ENCODE data around the gene NDOR1. TPM values are rescaled to one million over a fixed set of nuclear protein-coding genes. Genes with fewer than 3 reads are reported as not detected.
"Not testable (repeated sequence)": the region's sequence is repeated elsewhere in the genome, so short reads cannot be mapped to it uniquely, and the experiment has no call there.

The NDOR1 gene
- total RNA-seq, 2 donors from 2014 or later = 5.9 to 6.5 TPM

- no peak for DNase-seq
Measured at GRCh38 chr9:137235424-137236237, 30.1 kb downstream of the NDOR1 start.

GRCh38 chr9:137236238-137236935, 30.9 kb downstream of the NDOR1 start:
- DNase-seq = peak; percentile 91
- intact Hi-C loops (cut with DNase I) = no loop called here
- ATAC-seq = peak; percentile 28 to 36

More at GRCh38 chr9:137235424-137236237, 30.1 kb downstream of the NDOR1 start:
- no peak for ATAC-seq
- intact Hi-C loops (cut with DNase I) = no loop called here

- ATAC-seq = no peak
- intact Hi-C loops (cut with DNase I) = no loop called here
Measured at GRCh38 chr9:137236936-137237421, 31.5 kb downstream of the NDOR1 start.

GRCh38 chr9:137237759-137238726, 32.5 kb downstream of the NDOR1 start:
- ATAC-seq = no peak
- DNase-seq = no peak
- intact Hi-C loops (cut with DNase I) = no loop called here

More at GRCh38 chr9:137236936-137237421, 31.5 kb downstream of the NDOR1 start:
- DNase-seq = no peak

GRCh38 chr9:137239541-137240200, 34.2 kb downstream of the NDOR1 start:
- ATAC-seq; intact Hi-C loops (cut with DNase I); DNase-seq: not testable (repeated sequence)

- peak; percentile 55 to 59 for ATAC-seq
- DNase-seq = peak; percentile 85
- intact Hi-C loops (cut with DNase I) = no loop called here
Measured at GRCh38 chr9:137240318-137240840, 34.9 kb downstream of the NDOR1 start.

GRCh38 chr9:137240841-137241489, 35.5 kb downstream of the NDOR1 start, which contains the start of gene TUBB4B:
Gene TUBB4B, plus strand, starts transcription at chr9:137241287. Its CDS starts 74 bp downstream, at chr9:137241361.
- DNase-seq (peak; percentile 99), ATAC-seq (peak; percentile 88 to 89)
- intact Hi-C loops (cut with DNase I) = no loop called here

- DNase-seq (peak; percentile 80), ATAC-seq (peak; percentile 9 to 25)
- intact Hi-C loops (cut with DNase I) = no loop called here
Measured at GRCh38 chr9:137241490-137242268, 36.2 kb downstream of the NDOR1 start.

GRCh38 chr9:137242269-137243203, 37.0 kb downstream of the NDOR1 start:
- intact Hi-C loops (cut with DNase I) = no loop called here
- no peak for DNase-seq
- no peak for ATAC-seq

- ATAC-seq; DNase-seq; intact Hi-C loops (cut with DNase I): not testable (repeated sequence)
Measured at GRCh38 chr9:137243266-137243625, 37.7 kb downstream of the NDOR1 start.

- intact Hi-C loops (cut with DNase I) = no loop called here
- DNase-seq (no peak), ATAC-seq (no peak)
Measured at GRCh38 chr9:137243626-137244485, 38.4 kb downstream of the NDOR1 start.

- no peak for DNase-seq
- intact Hi-C loops (cut with DNase I) = no loop called here
- no peak for ATAC-seq
Measured at GRCh38 chr9:137244486-137245449, 39.3 kb downstream of the NDOR1 start.

- no peak for ATAC-seq
- no peak for DNase-seq
- intact Hi-C loops (cut with DNase I) = no loop called here
Measured at GRCh38 chr9:137245450-137246421, 40.2 kb downstream of the NDOR1 start.

Data from left cardiac atrium (tissue), 4 donors.